OCI-LY3 (cell line): ENCODE results near the gene C1QTNF6.
A peak's percentile ranks its signal among the peaks of the same experiment; 100 is the strongest.

Experiments used
- H2AFZ ChIP-seq: fragments of 200-600, 300-600 bp; shearing (Covaris generic); 2 replicates; pipeline ENCODE4 v1.6.0; 2014; ENCODE audit warnings: antibody characterized with exemption, low read depth, low read length
- H3K27ac ChIP-seq: fragments of 200-600, 300-600 bp; sonication (generic); 2 replicates; pipeline ENCODE4 v1.5.1; 2014; ENCODE audit warnings: mild to moderate bottlenecking, low read length, moderate library complexity, mixed read lengths
- H3K27me3 ChIP-seq: fragments of 200-600, 300-600 bp; sonication (generic); 2 replicates; pipeline ENCODE4 v1.6.1; 2014; ENCODE audit warnings: low read depth, low read length, mixed read lengths
- H3K36me3 ChIP-seq: fragments of 200-600, 300-600 bp; sonication (generic); replicated peaks from 2 replicates; pipeline ENCODE3; 2014; ENCODE audit warnings: low read depth, low read length, mixed read lengths
- H3K4me1 ChIP-seq: fragments of 300-600, 200-600 bp; sonication (generic); 2 replicates; pipeline ENCODE4 v1.6.1; 2014; ENCODE audit warnings: low read length, mixed read lengths
- H3K4me2 ChIP-seq: fragments of 200-600, 300-600 bp; sonication (generic); 2 replicates; pipeline ENCODE4 v1.6.1; 2014; ENCODE audit warnings: low read length, mixed read lengths
- H3K4me3 ChIP-seq: fragments of 300-600, 200-600 bp; sonication (generic); 2 replicates; pipeline ENCODE4 v1.5.1; 2014; ENCODE audit warnings: antibody characterized with exemption, mild to moderate bottlenecking, low read length, moderate library complexity
- H3K79me2 ChIP-seq: fragments of 300-600, 200-600 bp; shearing (Covaris generic); 2 replicates; pipeline ENCODE4 v1.6.1; 2014; ENCODE audit warnings: mild to moderate bottlenecking, low read length, mixed read lengths
- H3K9ac ChIP-seq: fragments of 300-600, 200-600 bp; shearing (Covaris generic); 2 replicates; pipeline ENCODE4 v1.6.0; 2014; ENCODE audit warnings: mild to moderate bottlenecking, low read length, moderate library complexity
- H3K9me3 ChIP-seq: fragments of 200-600, 300-600 bp; shearing (Covaris generic); 2 replicates; pipeline ENCODE4 v1.6.1; 2014; ENCODE audit warnings: low read length, mixed read lengths; ENCODE audit not compliant: insufficient read depth
- H4K20me1 ChIP-seq: fragments of 200-600, 300-600 bp; sonication (generic); 2 replicates; pipeline ENCODE4 v1.6.1; 2016; ENCODE audit warnings: low read length, mixed read lengths; ENCODE audit not compliant: insufficient read depth
- EZH2phosphoT487 ChIP-seq: fragments of 200-600 bp; shearing (Covaris generic); IDR thresholded peaks from 2 replicates; pipeline ENCODE4 v1.6.1; 2018; ENCODE audit warnings: antibody characterized with exemption, mixed run types, low read depth
- TF ChIP-seq, protein P1 (sequence below): fragments of 200-600, 300-600 bp; sonication (generic); IDR thresholded peaks from 2 replicates; pipeline ENCODE4 v1.5.1; 2014; ENCODE audit warnings: antibody characterized with exemption, low read length, low read depth

C1QTNF6 gene

DNA sequence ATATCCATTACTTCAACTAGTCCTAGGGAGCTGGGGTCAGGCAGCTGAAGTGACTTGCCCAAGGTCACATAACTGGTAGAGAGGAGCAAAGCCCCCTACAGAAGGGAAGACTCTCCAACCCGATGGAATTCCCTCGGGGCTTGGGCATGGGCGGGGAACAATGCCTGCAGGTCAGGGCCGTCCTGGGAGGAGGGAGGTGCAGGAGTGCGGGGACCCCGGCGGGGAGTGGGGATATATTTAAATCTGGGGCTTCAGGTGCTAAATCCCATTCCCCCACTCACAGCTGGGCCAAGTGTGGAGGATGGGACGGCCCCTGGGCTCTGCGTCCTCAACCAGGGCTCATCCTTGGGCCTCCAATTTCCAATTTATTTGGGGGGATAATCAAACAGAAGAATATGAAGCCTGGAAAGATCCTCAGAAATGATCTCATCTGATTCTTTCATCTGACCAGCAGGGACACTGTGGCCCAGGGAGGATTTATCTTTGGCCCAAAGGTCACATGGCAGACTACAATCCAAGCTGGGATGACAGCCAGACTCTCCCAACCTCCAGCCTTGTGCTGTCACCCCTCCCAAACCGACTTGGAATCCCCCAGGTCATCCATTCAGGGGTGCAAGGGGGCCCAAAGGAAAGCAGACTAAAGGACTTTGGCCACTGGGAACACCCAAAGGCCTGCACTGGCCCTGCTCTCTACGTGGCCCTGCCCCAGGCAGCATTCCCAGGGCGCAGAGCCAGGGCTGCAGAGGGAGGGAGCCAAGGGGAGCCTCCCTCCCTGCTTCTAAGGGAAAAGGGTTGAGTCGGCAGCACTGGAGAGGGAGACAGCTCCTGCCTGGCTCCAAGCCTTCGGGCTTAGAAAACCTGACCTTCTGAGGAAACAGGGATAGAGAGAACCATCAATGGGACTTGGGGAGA is 8.7 kb upstream of the C1QTNF6 start:
- H4K20me1 ChIP-seq = no peaks in the 10 kb centered on the region
- no peak overlapping the region for H3K27ac ChIP-seq
- TF ChIP-seq, protein P1, sequence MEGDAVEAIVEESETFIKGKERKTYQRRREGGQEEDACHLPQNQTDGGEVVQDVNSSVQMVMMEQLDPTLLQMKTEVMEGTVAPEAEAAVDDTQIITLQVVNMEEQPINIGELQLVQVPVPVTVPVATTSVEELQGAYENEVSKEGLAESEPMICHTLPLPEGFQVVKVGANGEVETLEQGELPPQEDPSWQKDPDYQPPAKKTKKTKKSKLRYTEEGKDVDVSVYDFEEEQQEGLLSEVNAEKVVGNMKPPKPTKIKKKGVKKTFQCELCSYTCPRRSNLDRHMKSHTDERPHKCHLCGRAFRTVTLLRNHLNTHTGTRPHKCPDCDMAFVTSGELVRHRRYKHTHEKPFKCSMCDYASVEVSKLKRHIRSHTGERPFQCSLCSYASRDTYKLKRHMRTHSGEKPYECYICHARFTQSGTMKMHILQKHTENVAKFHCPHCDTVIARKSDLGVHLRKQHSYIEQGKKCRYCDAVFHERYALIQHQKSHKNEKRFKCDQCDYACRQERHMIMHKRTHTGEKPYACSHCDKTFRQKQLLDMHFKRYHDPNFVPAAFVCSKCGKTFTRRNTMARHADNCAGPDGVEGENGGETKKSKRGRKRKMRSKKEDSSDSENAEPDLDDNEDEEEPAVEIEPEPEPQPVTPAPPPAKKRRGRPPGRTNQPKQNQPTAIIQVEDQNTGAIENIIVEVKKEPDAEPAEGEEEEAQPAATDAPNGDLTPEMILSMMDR = no peak
- no peak for TF ChIP-seq EZH2phosphoT487

DNA sequence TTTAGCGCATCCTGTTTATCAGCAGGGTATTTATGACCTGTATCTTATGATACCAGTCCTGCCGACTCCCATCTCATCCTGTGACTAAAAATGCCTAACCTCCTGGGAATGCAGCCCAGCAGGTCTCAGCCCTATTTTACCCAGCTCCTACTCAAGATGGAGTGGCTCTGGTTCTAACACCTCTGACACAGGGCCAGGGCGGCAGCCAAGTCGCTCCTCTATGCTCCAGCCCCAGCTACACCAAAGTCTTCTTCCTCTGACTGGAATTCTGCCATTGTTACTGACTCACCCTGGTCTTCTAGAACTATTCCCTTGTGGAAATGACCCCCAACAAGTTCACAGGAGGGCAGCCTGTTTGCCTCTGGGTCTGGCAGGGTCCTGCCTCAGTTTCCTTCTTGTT is 7.9 kb upstream of the C1QTNF6 start:
- H3K27ac ChIP-seq = no peak overlapping the region
- H3K9me3 ChIP-seq = 0 out of 2 replicates have a peak, but pooled peaks cover under 1% of the 10 kb centered on the region
- H2AFZ ChIP-seq = no peak overlapping the region
- TF ChIP-seq, protein P1 = no peak
- no peak for TF ChIP-seq EZH2phosphoT487
- peaks cover 6% of the 10 kb centered on the region for H3K36me3 ChIP-seq
- H3K27me3 ChIP-seq = no peaks in the 10 kb centered on the region
- peaks cover 29% of the 10 kb centered on the region for H3K4me1 ChIP-seq
- no peak overlapping the region for H3K4me3 ChIP-seq
- no peak overlapping the region for H3K4me2 ChIP-seq
- no peaks in the 10 kb centered on the region for H3K79me2 ChIP-seq
- H3K9ac ChIP-seq = no peak overlapping the region
- H4K20me1 ChIP-seq = no peaks in the 10 kb centered on the region

More for the DNA sequence above, 8.7 kb upstream of the C1QTNF6 start:
- H3K27me3 ChIP-seq = no peaks in the 10 kb centered on the region
- no peak overlapping the region for H3K4me3 ChIP-seq
- H3K4me2 ChIP-seq = no peak overlapping the region
- no peaks in the 10 kb centered on the region for H3K9me3 ChIP-seq
- H2AFZ ChIP-seq = no peak overlapping the region
- no peak overlapping the region for H3K9ac ChIP-seq
- H3K36me3 ChIP-seq = peaks cover 6% of the 10 kb centered on the region
- H3K4me1 ChIP-seq = peaks cover 32% of the 10 kb centered on the region
- H3K79me2 ChIP-seq = no peaks in the 10 kb centered on the region

DNA sequence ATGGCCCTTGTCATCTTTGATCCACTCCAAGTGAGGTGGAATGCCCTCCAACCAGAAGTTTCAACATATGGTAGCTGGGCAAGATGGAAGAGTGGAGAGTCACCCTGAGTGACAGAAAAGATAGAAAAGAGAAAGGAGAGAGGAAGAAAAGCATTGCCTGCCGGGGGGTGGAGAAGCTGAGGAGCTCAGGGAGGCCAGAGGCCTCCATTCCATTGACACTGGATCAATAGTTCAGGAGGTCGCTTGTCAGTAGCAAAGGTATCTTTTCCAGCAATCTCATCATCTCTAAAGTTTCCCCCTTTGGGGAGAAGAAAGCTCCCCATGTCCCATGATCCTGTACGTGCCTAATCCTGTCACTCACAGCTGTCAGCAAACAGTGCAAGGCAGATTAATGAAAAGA is 6.7 kb upstream of the C1QTNF6 start:
- Histone ChIP-seq H2AFZ (no peak overlapping the region), H3K27me3 (no peaks in the 10 kb centered on the region), H3K9me3 (0 out of 2 replicates have a peak, but pooled peaks cover 4% of the 10 kb centered on the region), H3K4me3 (no peak overlapping the region), H3K79me2 (no peaks in the 10 kb centered on the region), H3K36me3 (peaks cover 13% of the 10 kb centered on the region), H3K27ac (no peak overlapping the region), H3K4me1 (peaks cover 18% of the 10 kb centered on the region), H3K4me2 (no peak overlapping the region), H3K9ac (no peak overlapping the region), H4K20me1 (no peaks in the 10 kb centered on the region)
- TF ChIP-seq, protein P1 = no peak
- no peak for TF ChIP-seq EZH2phosphoT487

DNA sequence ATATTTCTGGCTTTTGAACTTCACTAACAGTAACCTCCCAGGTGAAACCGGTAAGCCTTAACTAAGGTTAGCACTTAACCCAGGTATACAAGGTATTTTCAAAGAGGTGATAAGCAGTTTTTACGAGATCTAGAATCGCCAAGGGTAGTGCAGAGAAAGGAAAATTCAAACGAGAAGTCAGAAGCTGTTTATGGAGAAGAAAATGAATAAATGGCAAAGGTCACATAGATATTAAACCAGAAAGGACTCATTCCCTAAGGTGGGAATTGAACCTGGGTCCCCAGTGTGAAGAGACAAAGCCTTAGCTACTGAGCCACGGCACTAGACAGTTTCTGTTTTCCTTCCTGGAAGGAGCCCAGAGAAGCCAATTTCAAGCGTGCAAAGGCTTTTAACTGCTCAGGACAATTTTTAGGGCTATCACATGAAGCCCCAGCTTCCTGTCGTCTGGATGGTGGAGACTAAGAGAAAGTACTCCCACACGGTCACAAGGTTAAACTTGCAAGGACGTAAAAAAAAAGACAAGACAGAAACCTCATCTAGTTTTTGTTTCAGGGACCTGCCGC is 5.7 kb upstream of the C1QTNF6 start:
- Histone ChIP-seq H2AFZ (no peak overlapping the region), H3K9ac (no peak overlapping the region), H4K20me1 (no peaks in the 10 kb centered on the region), H3K4me3 (no peak overlapping the region), H3K4me1 (peaks cover 15% of the 10 kb centered on the region), H3K27me3 (no peaks in the 10 kb centered on the region), H3K4me2 (peak overlapping the region; percentile 21), H3K27ac (no peak overlapping the region), H3K9me3 (0 out of 2 replicates have a peak, but pooled peaks cover 4% of the 10 kb centered on the region), H3K79me2 (no peaks in the 10 kb centered on the region), H3K36me3 (peaks cover 13% of the 10 kb centered on the region)
- TF ChIP-seq, protein P1 = no peak
- TF ChIP-seq EZH2phosphoT487 = no peak
